ENCODE data around the gene APOA4.

Gene APOA4

GRCh38 chr11:116782728-116783127 lies 40.4 kb downstream of the APOA4 start:
- ChIA-PET POLR2A (no interaction called here), CTCF (interaction anchor here (0.6 to 1.7 kb wide), 4 partner anchors 9 to 97 kb away, joined by 3 to 7 read pairs (median 4); partner anchors contain the start of gene APOA5)
- DNase-seq (ENCODE audit: extremely low spot score): no peak

GRCh38 chr11:116778556-116778955 lies 44.5 kb downstream of the APOA4 start:
- ChIA-PET POLR2A (no interaction called here), CTCF (interaction anchor here (1.2 to 3.2 kb wide), 3 partner anchors 9 to 404 kb away, joined by 3 to 16 read pairs (median 4); partner anchors contain the start of genes APOA5 and ZPR1)
- no peak for DNase-seq (ENCODE audit: extremely low spot score)
- no peak for TF ChIP-seq CTCF (IDR thresholded peaks at IDR 0.05; ENCODE audit: control extremely low read depth, extremely low read depth, low read depth, missing control alignments)

More at GRCh38 chr11:116782728-116783127, 40.4 kb downstream of the APOA4 start:
- TF ChIP-seq CTCF (IDR thresholded peaks at IDR 0.05; ENCODE audit: control extremely low read depth, extremely low read depth, low read depth, missing control alignments): no peak

- no peak for DNase-seq (ENCODE audit: extremely low spot score)
- ChIA-PET POLR2A (no interaction called here), CTCF (interaction anchor here (1.5 to 3.2 kb wide), 2 partner anchors 10 to 14 kb away, joined by 6 to 16 read pairs; partner anchors contain the start of genes APOA5 and ZPR1)
- no peak for TF ChIP-seq CTCF (IDR thresholded peaks at IDR 0.05; ENCODE audit: control extremely low read depth, extremely low read depth, low read depth, missing control alignments)
Measured at GRCh38 chr11:116777056-116777455, 46.0 kb downstream of the APOA4 start.

GRCh38 chr11:116776522-116776984 lies 46.6 kb downstream of the APOA4 start:
- TF ChIP-seq CTCF (IDR thresholded peaks at IDR 0.05; ENCODE audit: control extremely low read depth, extremely low read depth, low read depth, missing control alignments): no peak
- ChIA-PET POLR2A (no interaction called here), CTCF (interaction anchor here (1.5 to 3.2 kb wide), 2 partner anchors 11 to 14 kb away, joined by 6 to 16 read pairs; partner anchors contain the start of genes APOA5 and ZPR1)
- DNase-seq (ENCODE audit: extremely low spot score): no peak

GRCh38 chr11:116775975-116776374 lies 47.1 kb downstream of the APOA4 start:
- DNase-seq (ENCODE audit: extremely low spot score): no peak
- ChIA-PET CTCF (interaction anchor here (1.5 to 3.2 kb wide), 2 partner anchors 11 to 15 kb away, joined by 6 to 16 read pairs; partner anchors contain the start of genes APOA5 and ZPR1), POLR2A (interaction anchor here (0.7 kb wide), 1 partner anchor 322 kb away, joined by 8 read pairs; the partner anchor contains the start of gene SIK3)
- TF ChIP-seq CTCF (IDR thresholded peaks at IDR 0.05; ENCODE audit: control extremely low read depth, extremely low read depth, low read depth, missing control alignments): no peak

GRCh38 chr11:116774661-116775060 lies 48.4 kb downstream of the APOA4 start:
- DNase-seq (ENCODE audit: extremely low spot score): no peak
- ChIA-PET CTCF (interaction anchor here (5.1 kb wide), 1 partner anchor 14 kb away, joined by 53 read pairs; the partner anchor contains the start of genes APOA5 and ZPR1), POLR2A (no interaction called here)
- TF ChIP-seq CTCF (IDR thresholded peaks at IDR 0.05; ENCODE audit: control extremely low read depth, extremely low read depth, low read depth, missing control alignments): no peak

All from GM10248 (cell line).